Adrenal gland (tissue), 5 donors: ENCODE data around the gene CA11.

ENCODE experiments used
- POLR2A ChIP-seq, 2 donors: fragments of 450-650 bp; IDR thresholded peaks; one replicate each; pipeline ENCODE4 v1.6.1; 2017; ENCODE audit warnings: antibody characterized with exemption in 2 of 2, mild to moderate bottlenecking in 2 of 2, moderate library complexity in 1 of 2
- TF ChIP-seq, protein P1 (sequence below), 6 experiments: fragments of 450-650 bp in 4 of 6; fragments of 200-600 bp in 2 of 6; sonication (generic) in 1 of 6; IDR thresholded peaks; 1 replicate in 5 of 6; 2 replicates in 1 of 6; pipeline versions ENCODE4 v1.5.1 to v1.8.0; 2016 to 2021; ENCODE audit warnings: antibody characterized with exemption in 6 of 6, mild to moderate bottlenecking in 2 of 6, moderate library complexity in 1 of 6
- donor health status: DM: no; HTN: no; CAD: no.

DNA sequence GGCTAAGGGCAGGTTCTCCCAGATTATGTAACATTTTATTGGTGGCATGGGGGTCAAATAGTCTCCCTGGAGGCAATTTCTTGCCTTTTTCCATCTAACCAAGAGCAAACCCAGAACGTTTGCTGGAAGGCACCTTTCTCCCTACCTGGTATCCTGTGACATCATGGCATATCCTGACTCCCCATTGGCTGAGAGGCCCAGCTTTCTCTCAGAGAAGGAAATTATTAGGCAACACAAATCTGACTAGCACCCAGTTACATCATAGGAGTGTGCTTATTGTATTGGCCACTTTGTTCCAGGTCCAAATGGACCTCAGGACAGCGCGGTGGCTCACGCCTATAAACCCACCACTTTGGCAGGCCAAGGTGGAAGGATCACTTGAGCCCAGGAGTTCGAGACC lies 13.8 kb upstream of the CA11 start:
- TF ChIP-seq, protein P1, sequence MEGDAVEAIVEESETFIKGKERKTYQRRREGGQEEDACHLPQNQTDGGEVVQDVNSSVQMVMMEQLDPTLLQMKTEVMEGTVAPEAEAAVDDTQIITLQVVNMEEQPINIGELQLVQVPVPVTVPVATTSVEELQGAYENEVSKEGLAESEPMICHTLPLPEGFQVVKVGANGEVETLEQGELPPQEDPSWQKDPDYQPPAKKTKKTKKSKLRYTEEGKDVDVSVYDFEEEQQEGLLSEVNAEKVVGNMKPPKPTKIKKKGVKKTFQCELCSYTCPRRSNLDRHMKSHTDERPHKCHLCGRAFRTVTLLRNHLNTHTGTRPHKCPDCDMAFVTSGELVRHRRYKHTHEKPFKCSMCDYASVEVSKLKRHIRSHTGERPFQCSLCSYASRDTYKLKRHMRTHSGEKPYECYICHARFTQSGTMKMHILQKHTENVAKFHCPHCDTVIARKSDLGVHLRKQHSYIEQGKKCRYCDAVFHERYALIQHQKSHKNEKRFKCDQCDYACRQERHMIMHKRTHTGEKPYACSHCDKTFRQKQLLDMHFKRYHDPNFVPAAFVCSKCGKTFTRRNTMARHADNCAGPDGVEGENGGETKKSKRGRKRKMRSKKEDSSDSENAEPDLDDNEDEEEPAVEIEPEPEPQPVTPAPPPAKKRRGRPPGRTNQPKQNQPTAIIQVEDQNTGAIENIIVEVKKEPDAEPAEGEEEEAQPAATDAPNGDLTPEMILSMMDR (IDR thresholded peaks at IDR 0.05), result no peak
- no peak for TF ChIP-seq POLR2A (IDR thresholded peaks at IDR 0.05)
